Thymus (tissue), 11 donors: ENCODE results near the gene EXOC4. TPM values are rescaled to one million over a fixed set of nuclear protein-coding genes. Genes with fewer than 3 reads are reported as not detected.

Source experiments
- DNase-seq, 9 donors: peaks; one replicate each; pipeline ENCODE4 v3.0.0-alpha.2; 2013; ENCODE audit warnings: low spot score in 9 of 9, low read depth in 6 of 9, missing footprints in 1 of 9
- H3K27ac ChIP-seq, 2 donors: one replicate each; pipeline ENCODE4 v1.5.1; 2013; ENCODE audit warnings: control low read depth in 1 of 2, low read depth in 1 of 2, low read length in 1 of 2, mild to moderate bottlenecking in 1 of 2, moderate library complexity in 1 of 2
- H3K27me3 ChIP-seq, 2 donors: one replicate each; pipeline ENCODE4 v1.5.1; 2013; ENCODE audit warnings: low read length in 1 of 2; ENCODE audit not compliant: control insufficient read depth in 2 of 2, insufficient read depth in 1 of 2
- H3K36me3 ChIP-seq, 2 donors: one replicate each; pipeline ENCODE4 v1.5.1; 2013; ENCODE audit warnings: low read length in 1 of 2, mild to moderate bottlenecking in 1 of 2, moderate library complexity in 1 of 2; ENCODE audit not compliant: control insufficient read depth in 2 of 2, insufficient read depth in 2 of 2
- H3K4me1 ChIP-seq, 2 donors: one replicate each; pipeline ENCODE4 v1.5.1; 2013; ENCODE audit warnings: low read length in 2 of 2; ENCODE audit not compliant: control insufficient read depth in 2 of 2, insufficient read depth in 2 of 2
- H3K4me3 ChIP-seq, 2 donors: one replicate each; pipeline ENCODE4 v1.5.1; 2013; ENCODE audit warnings: low read length in 2 of 2, control low read depth in 1 of 2, mild to moderate bottlenecking in 1 of 2
- H3K9me3 ChIP-seq, 2 donors: one replicate each; pipeline ENCODE4 v1.5.1; 2013; ENCODE audit warnings: low read length in 1 of 2, mild to moderate bottlenecking in 1 of 2; ENCODE audit not compliant: control insufficient read depth in 2 of 2, insufficient read depth in 1 of 2
- WGBS: extraction: QIAGEN DNeasy Blood & Tissue Kit; methylation state at CpG from one replicate; pipeline ENCODE4 v1.1.7; 2013; 5-methylcytosine and 5-hydroxymethylcytosine counted together
- polyA plus RNA-seq: library from polyadenylated mRNA; stranded (reverse); fragments of 200-250 nt; gene quantifications from one replicate; pipeline ENCODE4 v1.2.3, GENCODE V29; 2013
- total RNA-seq: library from RNA; stranded (reverse); fragments of 120-200 nt; gene quantifications from one replicate; pipeline ENCODE4 v1.2.4, GENCODE V29; 2013
- donor health status: healthy.

Gene EXOC4
- total and polyA plus RNA-seq, 2 donors, result 25.5 to 51.2 TPM

GRCh38 chr7:134056816-134057215 lies 803.9 kb downstream of the EXOC4 start:
- no peaks in the 10 kb centered on the region for H3K36me3 ChIP-seq
- H3K4me1 ChIP-seq, result peaks cover 2 to 3% of the 10 kb centered on the region in 2 donors
- H3K4me3 ChIP-seq, result no peak overlapping the region
- H3K27me3 ChIP-seq, result no peaks in the 10 kb centered on the region
- no peaks in the 10 kb centered on the region for H3K9me3 ChIP-seq
- no peak overlapping the region for H3K27ac ChIP-seq
- no peak for DNase-seq
- 95% methylated on average over 8 of the region's 8 CpGs for WGBS

- WGBS, result 97% methylated on average over 3 of the region's 3 CpGs
- H3K9me3 ChIP-seq, result no peaks in the 10 kb centered on the region
- H3K27ac ChIP-seq, result no peak overlapping the region
- no peak overlapping the region for H3K4me3 ChIP-seq
- no peaks in the 10 kb centered on the region for H3K36me3 ChIP-seq
- no peaks in the 10 kb centered on the region for H3K27me3 ChIP-seq
- DNase-seq, result no peak
- H3K4me1 ChIP-seq, result no peaks in the 10 kb centered on the region
Observed at GRCh38 chr7:134058521-134058920, 805.6 kb downstream of the EXOC4 start.

- Histone ChIP-seq H3K4me3 (no peak overlapping the region), H3K27ac (no peak overlapping the region), H3K9me3 (no peaks in the 10 kb centered on the region), H3K36me3 (peaks cover 0 to 2% of the 10 kb centered on the region in 2 donors), H3K4me1 (no peaks in the 10 kb centered on the region), H3K27me3 (no peaks in the 10 kb centered on the region)
- no peak for DNase-seq
- WGBS, result 97% methylated on average over 4 of the region's 4 CpGs
Observed at GRCh38 chr7:134058980-134059379, 806.1 kb downstream of the EXOC4 start.

- Histone ChIP-seq H3K9me3 (no peaks in the 10 kb centered on the region), H3K4me1 (no peaks in the 10 kb centered on the region), H3K4me3 (no peak overlapping the region), H3K36me3 (peaks cover 0 to 5% of the 10 kb centered on the region in 2 donors), H3K27me3 (no peaks in the 10 kb centered on the region), H3K27ac (no peak overlapping the region)
- no peak for DNase-seq
- WGBS, result 98% methylated on average over 1 of the region's 1 CpG
Observed at GRCh38 chr7:134059921-134060320, 807.0 kb downstream of the EXOC4 start.

GRCh38 chr7:134060874-134061273 lies 808.0 kb downstream of the EXOC4 start:
- Histone ChIP-seq H3K9me3 (no peaks in the 10 kb centered on the region), H3K27ac (no peak overlapping the region), H3K27me3 (no peaks in the 10 kb centered on the region), H3K4me3 (no peak overlapping the region), H3K4me1 (no peaks in the 10 kb centered on the region), H3K36me3 (peaks cover 0 to 9% of the 10 kb centered on the region in 2 donors)
- WGBS, result 97% methylated on average over 3 of the region's 3 CpGs
- no peak for DNase-seq

- no peak overlapping the region for H3K27ac ChIP-seq
- H3K9me3 ChIP-seq, result no peaks in the 10 kb centered on the region
- 97% methylated on average over 4 of the region's 4 CpGs for WGBS
- no peaks in the 10 kb centered on the region for H3K27me3 ChIP-seq
- H3K4me3 ChIP-seq, result no peak overlapping the region
- no peaks in the 10 kb centered on the region for H3K4me1 ChIP-seq
- no peak for DNase-seq
- H3K36me3 ChIP-seq, result peaks cover 0 to 9% of the 10 kb centered on the region in 2 donors
Observed at GRCh38 chr7:134062460-134062859, 809.6 kb downstream of the EXOC4 start.

- no peak overlapping the region for H3K4me3 ChIP-seq
- H3K9me3 ChIP-seq, result no peaks in the 10 kb centered on the region
- H3K36me3 ChIP-seq, result peaks cover 0 to 9% of the 10 kb centered on the region in 2 donors
- no peak overlapping the region for H3K27ac ChIP-seq
- no peak for DNase-seq
- H3K27me3 ChIP-seq, result no peaks in the 10 kb centered on the region
- H3K4me1 ChIP-seq, result no peaks in the 10 kb centered on the region
- WGBS, result 98% methylated on average over 4 of the region's 4 CpGs
Observed at GRCh38 chr7:134065415-134065814, 812.5 kb downstream of the EXOC4 start.

GRCh38 chr7:134067164-134067563 lies 814.3 kb downstream of the EXOC4 start:
- Histone ChIP-seq H3K27ac (no peak overlapping the region), H3K4me3 (no peak overlapping the region), H3K36me3 (peaks cover 0 to 9% of the 10 kb centered on the region in 2 donors), H3K9me3 (no peaks in the 10 kb centered on the region), H3K4me1 (no peaks in the 10 kb centered on the region), H3K27me3 (no peaks in the 10 kb centered on the region)
- DNase-seq, result no peak
- WGBS, result 50% methylated on average over 4 of the region's 4 CpGs

GRCh38 chr7:134068670-134069069 lies 815.8 kb downstream of the EXOC4 start:
- no peak overlapping the region for H3K4me3 ChIP-seq
- H3K4me1 ChIP-seq, result no peaks in the 10 kb centered on the region
- H3K36me3 ChIP-seq, result peaks cover 0 to 11% of the 10 kb centered on the region in 2 donors
- no peaks in the 10 kb centered on the region for H3K27me3 ChIP-seq
- no peak overlapping the region for H3K27ac ChIP-seq
- 96% methylated on average over 6 of the region's 6 CpGs for WGBS
- no peak for DNase-seq
- no peaks in the 10 kb centered on the region for H3K9me3 ChIP-seq

- Histone ChIP-seq H3K4me1 (no peaks in the 10 kb centered on the region), H3K9me3 (no peaks in the 10 kb centered on the region), H3K27me3 (no peaks in the 10 kb centered on the region), H3K27ac (no peak overlapping the region), H3K36me3 (peaks cover 0 to 8% of the 10 kb centered on the region in 2 donors), H3K4me3 (no peak overlapping the region)
- WGBS, result 99% methylated on average over 2 of the region's 2 CpGs
- no peak for DNase-seq
Observed at GRCh38 chr7:134069187-134069586, 816.3 kb downstream of the EXOC4 start.
